Calu3 (cell line): ENCODE data around the gene MAN2A1. TPM values are rescaled to one million over a fixed set of nuclear protein-coding genes. Genes with fewer than 3 reads are reported as not detected.

Experiments
- BruUV-seq: library from RNA; stranded (reverse); fragments of 400-500 nt; replicated peaks from 2 replicates; lab custom pipeline; 2021; lab: Mats Ljungman, UMichigan
- CTCF ChIA-PET: fragments of 300-600 bp; sonication (Branson Sonifier 250); formaldehyde crosslinking; loops from one replicate; lab custom pipeline; 2022; ENCODE audit warnings: antibody characterized with exemption; lab: Charles Lee
- DNase-seq: peaks from one replicate; pipeline ENCODE4 v3.0.0; 2022
- H3K27ac Mint-ChIP-seq: one replicate; pipeline ENCODE4 v1.8.0; 2022; ENCODE audit warnings: mixed read lengths; ENCODE audit not compliant: unreplicated experiment
- H3K27me3 Mint-ChIP-seq: one replicate; pipeline ENCODE4 v1.8.0; 2022; ENCODE audit warnings: mixed read lengths; ENCODE audit not compliant: unreplicated experiment
- H3K36me3 Mint-ChIP-seq: one replicate; pipeline ENCODE4 v1.8.0; 2022; ENCODE audit warnings: mild to moderate bottlenecking, moderate library complexity, mixed read lengths; ENCODE audit not compliant: insufficient read depth, unreplicated experiment
- H3K4me1 Mint-ChIP-seq: one replicate; pipeline ENCODE4 v1.8.0; 2022; ENCODE audit warnings: mild to moderate bottlenecking, low read depth, mixed read lengths; ENCODE audit not compliant: unreplicated experiment
- H3K4me3 Mint-ChIP-seq: one replicate; pipeline ENCODE4 v1.8.0; 2022; ENCODE audit warnings: mild to moderate bottlenecking, low read depth, moderate library complexity, mixed read lengths; ENCODE audit not compliant: unreplicated experiment
- H3K9me3 Mint-ChIP-seq: one replicate; pipeline ENCODE4 v1.8.0; 2022; ENCODE audit warnings: low read depth, mixed read lengths; ENCODE audit not compliant: unreplicated experiment
- intact Hi-C: fragments of 100-400 bp; cut with micrococcal nuclease; formaldehyde crosslinking; loops from one replicate; pipeline ENCODE4 v1.10.0; 2022; ENCODE audit not compliant: unreplicated experiment
- total RNA-seq: library from RNA; stranded (reverse); gene quantifications from 2 replicates; pipeline ENCODE4 v1.2.3, GENCODE V29; 2022
- TF ChIP-seq, protein P1 (sequence below): fragments of 200-600 bp; IDR thresholded peaks from one replicate; pipeline ENCODE4 v1.8.0; 2022; ENCODE audit warnings: antibody characterized with exemption; ENCODE audit not compliant: unreplicated experiment

The MAN2A1 gene
- total RNA-seq, 1 experiment from 2014 or later = 76.3 TPM

DNA sequence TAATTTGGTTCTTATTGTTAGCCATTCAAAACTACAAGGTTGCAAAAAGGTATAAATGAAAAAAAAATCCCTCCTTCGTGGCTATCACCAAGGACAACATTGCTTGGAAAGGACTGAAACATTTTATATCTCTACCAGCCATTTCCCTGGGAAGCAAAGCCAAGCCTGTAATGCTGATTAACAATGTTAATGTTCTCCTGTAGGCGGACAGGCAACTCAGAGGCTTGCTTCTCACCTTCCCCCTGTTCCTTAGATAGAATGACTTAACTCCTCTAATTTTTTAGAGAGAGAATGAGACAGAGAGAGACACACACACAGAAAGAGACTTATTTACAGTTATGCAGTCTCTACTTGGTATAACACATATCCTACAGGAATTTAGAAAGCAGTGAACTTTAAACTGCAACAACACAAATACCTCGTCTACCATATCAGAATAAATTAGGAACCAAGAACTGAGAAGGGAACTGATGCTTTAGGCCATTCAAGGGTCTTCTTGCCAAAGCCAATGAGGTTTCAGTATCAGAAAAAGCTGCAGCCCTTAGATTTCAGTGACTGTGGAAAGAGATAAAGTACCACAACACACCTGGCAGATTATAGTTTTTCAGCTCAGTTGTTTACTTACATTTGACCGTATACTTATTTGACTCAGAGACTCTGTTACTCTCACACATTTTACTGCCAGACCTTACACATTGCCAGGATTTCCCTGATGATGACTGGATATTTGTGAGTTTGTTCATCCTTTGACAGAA, 20.9 kb upstream of the MAN2A1 start:
- H3K4me3 Mint-ChIP-seq = no peak overlapping the region
- no peaks in the 10 kb centered on the region for H3K9me3 Mint-ChIP-seq
- no peaks in the 10 kb centered on the region for H3K4me1 Mint-ChIP-seq
- intact Hi-C loops = no loop called here
- no TSS peak for BruUV-seq
- H3K27me3 Mint-ChIP-seq = peaks cover 33% of the 10 kb centered on the region
- H3K36me3 Mint-ChIP-seq = no peaks in the 10 kb centered on the region
- DNase-seq = no peak
- no peak overlapping the region for H3K27ac Mint-ChIP-seq
- TF ChIP-seq, protein P1, sequence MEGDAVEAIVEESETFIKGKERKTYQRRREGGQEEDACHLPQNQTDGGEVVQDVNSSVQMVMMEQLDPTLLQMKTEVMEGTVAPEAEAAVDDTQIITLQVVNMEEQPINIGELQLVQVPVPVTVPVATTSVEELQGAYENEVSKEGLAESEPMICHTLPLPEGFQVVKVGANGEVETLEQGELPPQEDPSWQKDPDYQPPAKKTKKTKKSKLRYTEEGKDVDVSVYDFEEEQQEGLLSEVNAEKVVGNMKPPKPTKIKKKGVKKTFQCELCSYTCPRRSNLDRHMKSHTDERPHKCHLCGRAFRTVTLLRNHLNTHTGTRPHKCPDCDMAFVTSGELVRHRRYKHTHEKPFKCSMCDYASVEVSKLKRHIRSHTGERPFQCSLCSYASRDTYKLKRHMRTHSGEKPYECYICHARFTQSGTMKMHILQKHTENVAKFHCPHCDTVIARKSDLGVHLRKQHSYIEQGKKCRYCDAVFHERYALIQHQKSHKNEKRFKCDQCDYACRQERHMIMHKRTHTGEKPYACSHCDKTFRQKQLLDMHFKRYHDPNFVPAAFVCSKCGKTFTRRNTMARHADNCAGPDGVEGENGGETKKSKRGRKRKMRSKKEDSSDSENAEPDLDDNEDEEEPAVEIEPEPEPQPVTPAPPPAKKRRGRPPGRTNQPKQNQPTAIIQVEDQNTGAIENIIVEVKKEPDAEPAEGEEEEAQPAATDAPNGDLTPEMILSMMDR = no peak
- CTCF ChIA-PET = no interaction called here

DNA sequence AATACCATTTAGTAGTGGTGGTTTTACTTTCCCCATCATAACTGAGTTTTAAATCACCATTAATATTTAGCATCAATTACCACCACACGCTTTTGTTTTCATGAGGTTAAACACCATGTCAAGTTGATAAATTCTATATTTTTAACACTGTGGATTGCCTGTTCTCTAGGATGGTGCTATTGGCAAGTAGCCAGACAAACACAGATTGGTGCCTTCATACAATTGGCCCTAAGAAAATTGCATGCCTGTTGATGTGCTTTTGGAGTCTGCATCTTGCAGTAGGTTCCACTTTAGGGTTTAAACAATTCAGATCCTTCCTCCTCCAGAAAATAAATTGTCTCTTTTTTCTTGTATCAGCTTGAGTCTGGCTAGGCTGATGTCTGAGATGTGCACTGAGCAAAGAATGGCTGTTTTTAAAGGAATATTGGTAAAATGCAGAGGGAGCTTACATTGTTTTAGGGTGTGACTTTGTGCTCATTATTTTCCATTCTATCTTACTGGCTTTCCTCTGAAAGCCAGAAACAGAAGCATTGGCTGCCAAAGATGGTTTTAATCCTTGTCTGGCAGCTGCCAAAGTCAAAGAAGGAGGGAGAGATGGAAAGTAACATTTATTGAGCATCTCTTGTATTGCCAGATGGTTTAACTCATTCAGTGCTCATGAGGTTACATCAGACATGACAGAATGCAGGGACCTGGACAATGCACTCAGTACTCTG, 19.6 kb upstream of the MAN2A1 start:
- no peaks in the 10 kb centered on the region for H3K9me3 Mint-ChIP-seq
- CTCF ChIA-PET = no interaction called here
- intact Hi-C loops = no loop called here
- no TSS peak for BruUV-seq
- no peak overlapping the region for H3K4me3 Mint-ChIP-seq
- DNase-seq = no peak
- H3K27me3 Mint-ChIP-seq = peaks cover 35% of the 10 kb centered on the region
- no peak overlapping the region for H3K27ac Mint-ChIP-seq
- TF ChIP-seq, protein P1 = no peak
- H3K4me1 Mint-ChIP-seq = no peaks in the 10 kb centered on the region
- H3K36me3 Mint-ChIP-seq = no peaks in the 10 kb centered on the region

DNA sequence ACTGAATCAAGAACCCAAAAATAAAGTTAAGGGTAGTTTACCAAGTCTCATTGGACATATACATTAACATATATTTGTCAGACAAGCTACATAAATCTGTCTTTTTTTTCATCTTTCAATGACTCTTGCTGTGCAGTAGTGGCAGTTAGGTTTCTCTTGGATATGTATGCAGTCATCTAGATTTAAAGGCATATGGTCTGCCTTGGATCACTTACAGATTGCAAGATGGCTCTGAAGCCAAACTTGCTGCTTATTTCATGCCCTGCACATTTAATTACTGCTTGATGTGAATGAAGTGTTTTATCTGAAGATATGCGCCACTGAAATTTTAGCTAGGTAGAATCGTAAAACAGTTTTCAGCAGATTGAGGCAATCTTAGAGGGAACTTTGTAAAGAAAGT, 18.6 kb upstream of the MAN2A1 start:
- no TSS peak for BruUV-seq
- intact Hi-C loops = no loop called here
- no peaks in the 10 kb centered on the region for H3K36me3 Mint-ChIP-seq
- CTCF ChIA-PET = no interaction called here
- no peak overlapping the region for H3K27ac Mint-ChIP-seq
- H3K4me3 Mint-ChIP-seq = no peak overlapping the region
- no peaks in the 10 kb centered on the region for H3K9me3 Mint-ChIP-seq
- H3K4me1 Mint-ChIP-seq = no peaks in the 10 kb centered on the region
- no peak for DNase-seq
- TF ChIP-seq, protein P1 = no peak
- H3K27me3 Mint-ChIP-seq = peaks cover 43% of the 10 kb centered on the region

DNA sequence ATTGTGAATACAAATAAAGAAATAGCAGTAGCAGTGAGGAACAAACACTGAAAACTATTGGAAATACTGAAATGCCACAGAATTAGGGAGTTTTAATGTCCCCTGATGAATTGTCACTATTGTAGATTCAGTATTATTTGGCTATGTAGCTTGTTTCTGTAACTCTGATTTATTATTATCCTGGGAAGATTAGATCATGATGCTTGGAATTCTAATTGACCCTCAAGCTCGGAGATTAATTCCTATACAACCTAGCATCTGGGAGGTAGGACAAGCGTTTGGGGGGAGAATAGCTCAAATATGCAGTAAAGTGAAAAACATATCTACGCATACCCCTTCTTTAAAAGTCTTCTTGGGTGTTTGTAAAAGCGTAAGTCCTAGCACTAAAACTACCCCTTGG, 15.1 kb upstream of the MAN2A1 start:
- no peaks in the 10 kb centered on the region for H3K4me1 Mint-ChIP-seq
- TF ChIP-seq, protein P1 = no peak
- CTCF ChIA-PET = interaction anchor here (1.1 to 2.2 kb wide), 2 partner anchors 14 to 18 kb away, joined by 3 to 7 read pairs; no protein-coding TSS in a partner anchor
- no peak overlapping the region for H3K4me3 Mint-ChIP-seq
- peaks cover 50% of the 10 kb centered on the region for H3K27me3 Mint-ChIP-seq
- H3K27ac Mint-ChIP-seq = no peak overlapping the region
- intact Hi-C loops = no loop called here
- no peaks in the 10 kb centered on the region for H3K36me3 Mint-ChIP-seq
- H3K9me3 Mint-ChIP-seq = no peaks in the 10 kb centered on the region
- no peak for DNase-seq
- no TSS peak for BruUV-seq
